ENCODE results near the gene MAST3. TPM values are rescaled to one million over a fixed set of nuclear protein-coding genes. Genes with fewer than 3 reads are reported as not detected.
A peak's percentile ranks its signal among the peaks of the same experiment; 100 is the strongest.

Gene MAST3
- polyA plus RNA-seq, 1 donor from 2014 or later = 20.3 TPM

DNA sequence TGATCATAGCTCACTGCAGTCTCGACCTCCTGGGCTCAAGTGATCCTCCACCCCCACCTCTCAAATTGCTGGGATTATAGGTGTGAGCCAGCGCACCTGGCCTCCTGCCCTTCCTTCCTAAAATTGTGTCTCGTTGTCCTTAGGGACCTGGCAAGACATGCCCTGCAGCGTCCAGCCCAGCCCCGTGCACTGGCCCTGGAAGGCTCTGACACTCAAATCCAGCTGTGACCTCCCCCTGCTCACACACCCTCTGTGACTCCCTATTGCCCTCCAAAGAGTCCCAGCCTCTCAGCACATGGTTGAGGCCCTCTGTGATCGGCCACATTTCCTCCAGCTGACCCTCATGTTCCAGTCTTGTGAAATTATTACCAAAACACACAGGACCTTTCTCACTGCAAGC, 100.4 kb downstream of the MAST3 start:
- H3K4me3 Mint-ChIP-seq = peak overlapping the region in 2 of 4 donors; percentile 59 to 74
- H3K36me3 Mint-ChIP-seq = no peaks in the 10 kb centered on the region
- peaks cover 13 to 24% (median 19%) of the 10 kb centered on the region in 3 donors for H3K4me1 Mint-ChIP-seq
- peak overlapping the region; percentile 56 to 76 (median 57) for H3K27ac Mint-ChIP-seq
- no peaks in the 10 kb centered on the region for H3K9me3 Mint-ChIP-seq
- no peaks in the 10 kb centered on the region for H3K27me3 Mint-ChIP-seq

DNA sequence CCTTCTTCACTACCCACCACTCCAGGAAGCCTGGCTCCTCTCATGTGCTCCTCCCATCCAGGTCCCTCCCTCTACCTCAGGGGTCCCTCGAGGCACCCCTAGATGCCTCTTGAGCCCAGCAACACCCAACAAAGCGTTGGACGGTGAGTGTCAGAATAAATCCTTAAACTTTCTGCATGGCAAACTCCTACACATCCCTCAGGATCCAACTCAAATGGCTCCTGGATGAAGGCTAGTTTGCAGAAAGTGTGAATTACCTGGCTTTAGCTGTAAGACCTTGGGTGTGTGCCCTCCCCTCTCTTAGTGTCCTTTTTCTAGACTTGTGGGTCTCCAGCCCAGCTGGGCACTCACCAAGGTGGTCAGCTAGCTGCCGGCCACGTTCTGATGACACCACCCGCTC, 100.8 kb downstream of the MAST3 start:
- H3K9me3 Mint-ChIP-seq = no peaks in the 10 kb centered on the region
- peak overlapping the region in 1 of 4 donors; percentile 59 for H3K4me3 Mint-ChIP-seq
- H3K27me3 Mint-ChIP-seq = no peaks in the 10 kb centered on the region
- peaks cover 13 to 22% (median 21%) of the 10 kb centered on the region in 3 donors for H3K4me1 Mint-ChIP-seq
- H3K27ac Mint-ChIP-seq = peak overlapping the region in 2 of 3 donors; percentile 56 to 57
- no peaks in the 10 kb centered on the region for H3K36me3 Mint-ChIP-seq

Other genes with a start within 250 kb of the MAST3 start
- 56.3 TPM for gene JAK3, start 249.8 kb upstream of the MAST3 start, polyA plus RNA-seq
- gene RPL18A, start 237.9 kb upstream of the MAST3 start, polyA plus RNA-seq = 5,234 TPM
- not detected for gene SLC5A5, start 225.8 kb upstream of the MAST3 start, polyA plus RNA-seq
- 63.7 TPM for gene CCDC124, start 164.8 kb upstream of the MAST3 start, polyA plus RNA-seq
- gene KCNN1, start 130.7 kb upstream of the MAST3 start, polyA plus RNA-seq = not detected
- gene ARRDC2, start 89.6 kb upstream of the MAST3 start, polyA plus RNA-seq = 42.4 TPM
- gene IL12RB1, start 10.8 kb upstream of the MAST3 start, polyA plus RNA-seq = 9.8 TPM
- 2.1 TPM for gene PIK3R2, start 55.4 kb downstream of the MAST3 start, polyA plus RNA-seq
- gene IFI30, start 76.0 kb downstream of the MAST3 start, polyA plus RNA-seq = 473 TPM
- 16.6 TPM for gene MPV17L2, start 95.4 kb downstream of the MAST3 start, polyA plus RNA-seq
- gene RAB3A, start 106.3 kb downstream of the MAST3 start, polyA plus RNA-seq = 1.5 TPM
- not detected for gene PDE4C, start 128.7 kb downstream of the MAST3 start, polyA plus RNA-seq
- 1.4 TPM for gene IQCN, start 176.7 kb downstream of the MAST3 start, polyA plus RNA-seq
- 164 TPM for gene JUND, start 183.8 kb downstream of the MAST3 start, polyA plus RNA-seq
- gene LSM4, start 225.3 kb downstream of the MAST3 start, polyA plus RNA-seq = 137 TPM
- 8.4 TPM for gene PGPEP1, start 242.8 kb downstream of the MAST3 start, polyA plus RNA-seq

All from IgD-negative memory B cell (primary cell).